Hematopoietic multipotent progenitor cell treated with erythropoietin and hydrocortisone succinate and interleukin-3 and kit ligand, for 6 days (in vitro differentiated cells): ENCODE measurements around the gene ZNF662.
"Not testable (repeated sequence)": the region's sequence is repeated elsewhere in the genome, so short reads cannot be mapped to it uniquely, and the experiment has no call there.

Experiments
- DNase-seq: peaks from one replicate; pipeline ENCODE4 v3.0.0-alpha.2; 2015

The ZNF662 gene

DNA sequence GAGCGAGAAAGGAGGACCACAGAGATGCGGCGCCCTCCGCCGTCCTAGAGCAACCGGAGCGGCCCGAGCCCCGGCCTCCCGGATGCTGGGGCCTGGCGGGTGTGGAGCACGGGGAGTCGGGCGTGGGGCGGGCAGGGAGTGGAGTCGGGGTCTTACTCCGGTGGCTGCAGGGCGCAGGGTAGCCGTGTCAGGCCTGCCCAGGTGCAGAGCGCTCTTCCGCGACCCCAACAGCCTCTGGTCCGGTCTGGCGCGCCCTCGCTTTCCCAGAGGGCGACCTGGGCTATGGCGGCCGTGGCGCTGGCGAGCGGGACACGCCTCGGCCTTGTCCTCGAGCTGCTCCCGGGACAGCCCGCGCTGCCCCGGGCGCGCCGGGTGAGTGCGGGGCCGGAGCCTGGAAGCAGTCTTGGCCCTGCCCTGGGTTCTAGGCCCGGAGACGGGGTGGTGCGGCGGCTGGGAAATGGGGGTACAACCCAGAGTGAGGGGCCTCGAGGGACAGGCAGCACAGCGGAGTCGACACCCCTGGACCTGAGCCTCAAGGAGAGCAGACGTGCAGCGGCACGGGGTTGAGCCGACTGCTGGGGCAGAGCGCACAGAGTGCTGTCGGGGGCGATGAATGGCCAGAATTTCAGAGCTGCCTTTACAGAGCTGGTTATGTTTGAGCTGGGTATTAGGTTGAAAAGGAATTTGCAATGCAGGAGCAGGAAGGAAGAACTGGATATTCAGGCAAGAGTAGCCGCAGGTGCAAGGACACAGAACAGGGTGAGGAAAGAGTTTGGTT is at the start of gene ZNF662:
TSS of gene ZNF662 (plus strand) at position 73 of the 778 bp plus-strand sequence. CDS start 1,973 bp downstream, outside the sequence.
- peak; percentile 15 for DNase-seq

GRCh38 chr3:42856544-42856943 is 49.4 kb upstream of the ZNF662 start:
- no peak for DNase-seq

GRCh38 chr3:42864321-42864950 is 41.5 kb upstream of the ZNF662 start:
- DNase-seq: no peak

- DNase-seq: no peak
Measured at GRCh38 chr3:42865256-42865655, 40.7 kb upstream of the ZNF662 start.

GRCh38 chr3:42867138-42867537 is 38.8 kb upstream of the ZNF662 start:
- no peak for DNase-seq

GRCh38 chr3:42868841-42869240 is 37.1 kb upstream of the ZNF662 start:
- DNase-seq: no peak

DNA sequence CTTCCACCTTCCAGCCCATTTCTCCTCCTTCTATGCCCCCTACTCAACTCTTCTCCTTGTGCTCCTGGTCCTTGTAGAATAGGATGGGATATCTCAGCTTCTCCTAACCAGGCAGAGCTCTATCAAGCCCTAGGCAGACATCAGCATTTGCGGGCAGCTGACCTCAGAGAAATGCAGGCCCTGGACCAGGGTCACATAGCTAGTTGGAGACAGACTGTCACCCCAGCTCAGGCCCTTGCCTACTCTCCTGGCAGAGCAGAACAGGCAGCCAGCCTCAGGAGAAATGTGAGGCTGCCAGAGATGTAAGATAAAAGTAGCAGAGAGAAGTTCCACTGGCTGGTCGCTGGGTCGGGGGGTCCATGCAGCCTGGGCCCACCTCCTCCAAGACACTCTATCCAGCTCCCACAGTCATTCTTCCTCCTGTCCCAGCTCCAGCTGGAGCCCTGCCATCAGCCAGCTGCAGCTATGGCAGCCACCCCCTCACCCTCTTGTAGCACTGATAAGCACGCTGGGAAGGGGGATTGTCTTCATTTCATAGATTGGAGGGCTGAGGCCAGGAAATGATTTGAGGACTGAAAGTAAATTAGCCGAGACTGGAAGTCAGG is 34.2 kb upstream of the ZNF662 start:
- peak; percentile 76 for DNase-seq

DNA sequence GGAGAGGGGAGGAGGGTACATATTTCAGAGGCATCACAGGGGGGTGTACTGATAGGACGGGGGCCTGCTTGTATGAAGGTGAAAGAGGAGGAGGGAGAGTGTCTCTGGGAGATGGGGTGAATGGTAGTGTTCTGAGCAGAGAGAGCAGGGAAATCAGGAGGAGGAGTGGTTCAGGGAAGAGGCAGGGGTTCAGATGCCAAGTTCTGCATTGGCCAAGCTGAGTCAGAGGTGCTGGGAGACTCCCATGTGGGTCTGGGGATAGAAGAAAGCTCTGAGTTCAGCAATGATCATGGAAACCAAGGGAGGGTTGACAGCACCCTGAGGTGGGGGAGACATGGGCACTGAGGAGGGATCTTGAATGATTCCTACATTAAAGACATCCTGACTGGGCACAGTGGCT is 33.2 kb upstream of the ZNF662 start:
- DNase-seq: no peak

- DNase-seq: no peak
Measured at GRCh38 chr3:42873221-42873982, 32.5 kb upstream of the ZNF662 start.

DNA sequence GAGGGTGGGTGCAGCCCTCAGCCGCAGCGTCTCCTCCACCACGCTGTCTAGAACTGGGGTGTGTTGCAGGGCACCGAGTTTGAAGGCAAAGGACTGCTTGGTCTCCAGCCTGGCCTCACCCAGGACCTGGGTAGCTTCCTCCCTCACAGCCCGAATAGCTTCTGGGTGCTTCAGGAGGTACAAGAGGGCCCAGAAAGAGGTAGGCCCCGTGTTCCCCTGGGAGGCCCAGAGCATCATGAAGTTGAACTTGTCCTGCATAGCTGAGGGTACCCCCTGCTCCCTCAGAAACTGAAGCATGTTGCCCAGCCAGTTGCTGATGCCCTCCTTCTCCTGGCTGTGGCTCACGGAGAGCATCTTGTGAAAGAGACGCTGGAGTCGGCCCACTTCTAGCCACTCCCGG is 31.2 kb upstream of the ZNF662 start:
- DNase-seq: no peak

DNA sequence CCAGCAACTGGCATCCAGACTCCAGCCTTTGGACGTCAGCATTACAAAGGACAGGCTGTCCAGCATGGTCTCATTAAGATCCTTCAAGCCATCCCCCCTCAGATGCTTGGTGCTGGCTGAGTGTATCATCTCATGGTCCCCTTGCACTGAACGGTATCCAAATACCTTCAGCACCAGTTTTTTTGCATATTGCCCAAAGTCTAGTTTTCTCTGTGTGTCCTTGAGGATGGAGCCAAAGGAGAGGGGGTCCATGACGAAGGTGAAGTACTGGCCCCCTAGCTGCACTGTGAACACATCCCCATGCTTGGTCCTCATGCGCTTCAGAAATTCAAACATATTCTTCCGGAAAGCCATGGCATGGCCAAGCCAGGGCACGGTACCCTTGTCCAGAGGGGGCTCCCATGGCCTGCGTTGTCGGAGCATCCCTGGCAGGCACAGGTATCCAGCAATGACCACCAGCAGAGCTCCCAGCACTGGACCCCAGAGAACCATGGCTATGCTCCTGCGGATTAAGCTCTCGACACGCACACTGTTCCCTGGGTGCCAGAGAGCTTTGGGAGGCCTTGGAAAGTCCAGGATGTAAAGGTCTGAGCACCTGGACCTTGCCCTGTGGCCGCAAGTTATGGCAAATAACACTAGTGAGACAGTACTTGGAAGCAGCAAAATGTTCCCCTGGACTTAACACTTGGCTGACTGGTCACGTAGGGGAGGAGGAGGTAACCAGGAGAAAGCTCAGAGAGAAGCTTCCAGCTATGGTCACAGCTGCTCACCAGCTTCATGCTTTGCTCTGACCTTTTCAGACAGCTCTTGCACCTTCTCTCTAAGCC is 30.4 kb upstream of the ZNF662 start, which contains the start of gene CYP8B1:
TSS of gene CYP8B1 (minus strand) at position 555 of the 827 bp plus-strand sequence. CDS start at position 492, 63 bp downstream.
- no peak for DNase-seq

GRCh38 chr3:42876401-42876800 is 29.5 kb upstream of the ZNF662 start:
- DNase-seq: no peak

DNA sequence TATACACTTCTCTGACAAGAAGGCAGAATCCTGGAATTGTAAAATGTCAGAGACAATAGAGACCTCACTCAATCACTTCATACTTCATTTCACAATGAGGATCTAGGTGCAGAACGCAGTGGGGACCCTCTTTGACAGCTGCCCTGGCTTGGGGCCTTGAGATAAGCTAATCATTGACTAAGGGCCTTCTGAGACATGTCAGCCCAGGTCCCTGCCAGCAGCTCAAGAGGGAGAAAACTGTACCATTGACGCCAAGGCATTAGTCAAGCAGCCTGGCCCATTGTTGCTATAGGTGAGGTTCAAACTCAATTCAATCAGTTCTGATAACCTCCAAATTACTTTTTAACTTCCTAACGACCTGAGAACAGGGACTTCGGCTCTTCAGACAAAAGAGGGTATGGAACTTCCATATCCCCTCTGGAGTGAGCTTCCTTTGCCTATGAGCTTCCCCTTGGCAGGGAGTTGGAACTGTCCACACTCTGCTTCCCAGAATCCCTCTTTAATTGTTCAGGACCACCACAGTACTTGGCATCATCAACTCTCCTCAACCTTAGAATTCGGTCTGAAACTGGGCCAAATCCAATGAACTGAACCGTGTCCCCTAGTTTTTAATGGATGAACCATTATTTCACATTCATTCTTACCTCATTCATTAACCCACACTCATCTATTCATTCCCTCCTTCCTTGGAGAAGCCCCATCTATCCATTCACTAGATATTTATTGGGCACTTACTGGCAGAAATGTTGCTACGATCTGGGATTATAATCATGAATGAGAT is 28.8 kb upstream of the ZNF662 start:
- no peak for DNase-seq

DNA sequence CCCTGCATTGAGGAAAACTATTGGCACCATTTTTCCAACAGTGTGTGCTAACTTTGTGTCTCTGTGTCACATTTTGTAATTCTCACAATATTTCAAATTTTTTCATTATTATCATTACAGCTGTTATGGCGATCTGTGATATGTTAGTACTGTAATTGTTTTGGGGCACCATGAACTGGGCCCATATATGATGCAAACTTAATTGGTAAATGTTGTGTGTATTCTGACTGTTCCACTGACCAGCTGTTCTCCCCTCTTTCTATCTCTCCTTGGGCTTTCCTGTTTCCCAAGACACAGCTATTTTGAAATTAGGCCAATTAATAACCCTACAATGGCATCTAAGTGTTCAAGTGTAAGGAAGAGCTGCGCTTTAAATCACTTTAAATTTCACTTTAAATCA is 28.1 kb upstream of the ZNF662 start:
- no peak for DNase-seq

DNA sequence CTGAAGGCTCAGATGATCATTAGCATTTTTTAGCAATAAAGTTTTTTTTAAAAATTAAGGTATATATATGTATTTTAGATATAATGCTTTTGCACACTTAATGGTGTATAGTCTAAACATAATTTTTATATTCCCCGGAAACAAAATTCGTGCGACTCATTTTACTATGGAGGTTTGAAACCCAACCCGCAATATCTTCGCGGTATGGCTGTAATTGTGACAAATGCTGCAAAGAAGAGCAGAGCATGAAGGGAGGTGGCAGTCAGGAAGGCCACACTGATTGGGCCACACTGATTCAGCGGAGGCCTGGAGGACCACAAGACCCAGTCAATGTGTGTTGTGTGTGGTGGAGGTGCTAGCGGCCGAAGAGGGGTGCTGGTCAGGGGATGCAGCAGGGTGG is 25.8 kb upstream of the ZNF662 start:
- no peak for DNase-seq

- peak; percentile 94 for DNase-seq
Measured at GRCh38 chr3:42880601-42881451, 25.1 kb upstream of the ZNF662 start.

DNA sequence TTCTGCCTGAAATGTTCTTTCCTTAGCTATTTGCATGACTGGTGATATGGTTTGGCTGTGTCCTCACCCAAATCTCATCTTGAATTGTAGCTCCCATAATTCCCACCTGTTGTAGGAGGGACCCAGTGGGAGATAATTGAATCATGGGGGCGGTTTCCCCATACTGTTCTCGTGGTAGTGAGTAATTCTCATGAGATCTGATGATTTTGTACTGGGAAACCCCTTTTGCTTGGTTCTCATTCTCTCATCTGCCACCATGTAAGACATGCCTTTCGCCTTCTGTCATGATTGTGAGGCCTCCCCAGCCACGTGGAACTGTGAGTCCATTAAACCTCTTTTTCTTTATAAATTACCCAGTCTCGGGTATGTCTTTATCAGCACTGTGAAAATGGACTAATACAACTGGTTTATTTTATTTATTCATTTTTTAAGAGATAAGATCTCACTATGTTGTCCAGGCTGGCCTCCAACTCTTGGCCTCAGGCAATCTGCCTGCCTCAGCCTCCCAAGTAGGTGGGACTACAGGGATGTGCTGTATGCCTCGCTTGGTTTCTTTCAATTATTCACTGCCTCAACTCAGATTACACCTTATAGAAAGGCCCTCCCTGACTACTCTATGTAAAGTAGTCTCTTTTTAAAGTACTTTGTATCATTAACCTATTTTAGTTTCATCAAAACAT is 22.6 kb upstream of the ZNF662 start:
- not testable (repeated sequence) for DNase-seq

DNA sequence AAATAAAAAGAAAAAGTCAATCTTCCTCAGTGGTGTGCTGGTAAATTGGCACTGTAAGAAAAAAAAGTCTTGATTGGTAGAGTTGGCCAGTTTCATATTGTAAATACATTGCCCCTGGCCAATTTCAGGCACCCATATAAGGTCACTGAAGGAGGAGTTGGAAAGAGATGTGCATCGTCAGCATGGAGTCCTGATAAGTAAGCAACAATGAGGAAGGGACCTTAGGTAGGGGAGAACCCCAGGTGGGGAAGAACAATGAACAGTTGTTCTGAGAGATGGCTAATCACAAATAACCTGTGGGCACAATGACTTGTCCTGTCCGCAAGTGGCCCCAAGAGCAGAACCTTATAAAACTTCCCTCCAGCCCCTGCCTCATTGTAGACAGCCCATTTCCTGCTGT is 21.6 kb upstream of the ZNF662 start:
- DNase-seq: no peak

GRCh38 chr3:42886294-42886822 is 19.6 kb upstream of the ZNF662 start:
- no peak for DNase-seq

GRCh38 chr3:42887084-42887483 is 18.9 kb upstream of the ZNF662 start:
- no peak for DNase-seq
